ENCODE measurements around the gene TXNRD3.
"Not testable (repeated sequence)": the region's sequence is repeated elsewhere in the genome, so short reads cannot be mapped to it uniquely, and the experiment has no call there.

TXNRD3 gene

DNA sequence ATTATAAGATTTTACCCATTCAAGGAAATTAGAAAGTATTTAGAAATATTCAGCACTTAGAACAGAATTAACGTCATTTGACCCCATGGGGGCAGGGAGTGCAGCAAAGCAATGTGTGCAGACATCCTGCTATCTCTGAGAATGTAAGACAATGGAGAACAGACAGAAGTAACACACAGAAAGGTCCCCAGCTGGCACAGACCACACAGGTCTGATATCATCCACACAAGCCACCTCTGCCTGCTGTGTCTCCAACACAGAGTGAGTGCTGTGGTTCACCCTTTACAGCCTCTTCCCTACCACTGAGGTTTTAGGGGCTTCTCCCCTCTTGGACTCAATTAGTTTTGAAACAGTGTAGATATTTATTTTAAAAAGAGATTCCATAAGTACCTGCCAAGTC, 16.1 kb downstream of the TXNRD3 start:
- DNase-seq: no peak

DNA sequence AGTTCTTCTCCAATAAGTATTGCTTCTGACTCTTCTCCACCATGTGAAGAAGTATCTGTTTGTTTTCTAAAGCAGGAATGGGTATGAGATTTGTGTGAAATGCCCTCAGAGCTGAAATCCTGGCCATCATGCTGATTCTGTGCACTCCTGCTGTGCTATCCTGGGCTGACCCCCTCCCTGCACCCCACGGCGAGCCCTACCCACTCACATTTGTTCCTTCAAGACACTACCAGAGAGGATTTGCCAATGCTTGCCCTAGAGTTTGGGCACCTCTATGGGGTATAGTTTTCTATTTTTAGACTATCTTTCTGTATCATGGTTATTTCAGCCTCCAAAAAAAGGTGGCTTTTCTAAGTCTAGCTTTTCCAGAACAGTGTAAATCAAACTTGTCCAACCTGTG, 18.5 kb downstream of the TXNRD3 start:
- DNase-seq: no peak

DNA sequence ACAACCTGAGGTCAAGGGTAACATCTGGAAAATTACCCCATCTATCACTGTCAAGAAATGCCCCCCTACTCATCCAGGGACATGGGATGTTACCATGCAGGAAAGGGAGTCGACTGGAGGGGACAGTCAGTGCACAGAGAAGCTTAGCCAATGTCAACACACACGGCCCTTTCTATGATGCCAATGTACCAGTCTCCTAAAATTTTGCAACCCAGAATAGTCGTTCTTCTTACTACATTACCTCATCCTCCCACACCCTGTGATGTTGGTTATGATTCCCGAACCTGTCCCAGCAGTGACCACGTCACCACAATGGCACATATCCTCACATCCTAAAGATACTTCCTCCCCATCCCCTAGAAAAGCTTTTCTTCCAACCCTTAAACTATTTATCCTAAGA, 20.1 kb downstream of the TXNRD3 start:
- no peak for DNase-seq

DNA sequence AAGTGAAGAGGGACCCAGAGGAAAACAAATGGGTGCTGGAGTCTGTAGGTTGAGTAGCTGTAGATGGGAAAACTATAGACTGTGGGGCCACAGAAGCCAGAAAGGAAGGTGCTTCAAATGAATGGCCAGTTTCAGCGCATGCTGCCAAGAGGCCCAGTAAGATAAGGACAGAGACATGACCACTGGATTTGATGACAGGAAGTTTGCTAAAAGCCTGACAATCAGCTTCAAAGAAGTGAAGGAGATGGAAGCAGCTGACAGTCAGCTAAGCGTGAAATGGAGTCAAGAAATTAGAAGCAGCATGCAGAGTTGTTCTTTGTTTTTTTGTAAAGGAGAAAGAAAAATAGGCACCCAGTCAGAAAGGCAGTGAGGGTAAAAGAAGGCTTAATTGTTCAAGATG, 24.9 kb downstream of the TXNRD3 start:
- no peak for DNase-seq

DNA sequence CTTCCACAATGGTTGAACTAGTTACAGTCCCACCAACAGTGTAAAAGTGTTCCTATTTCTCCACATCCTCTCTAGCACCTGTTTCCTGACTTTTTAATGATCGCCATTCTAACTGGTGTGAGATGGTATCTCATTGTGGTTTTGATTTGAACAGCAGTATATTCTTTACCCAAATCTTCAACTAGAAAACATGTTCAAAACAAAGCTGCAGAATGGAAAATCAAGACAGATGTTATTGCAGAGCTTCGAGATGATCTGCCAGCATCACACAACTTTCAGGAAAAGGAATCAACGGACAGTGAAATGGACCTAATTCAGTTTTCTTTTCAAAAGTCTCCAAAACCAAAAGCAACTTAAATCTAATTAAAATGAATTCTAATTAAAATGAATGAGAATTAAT, 29.2 kb downstream of the TXNRD3 start:
- not testable (repeated sequence) for DNase-seq

DNA sequence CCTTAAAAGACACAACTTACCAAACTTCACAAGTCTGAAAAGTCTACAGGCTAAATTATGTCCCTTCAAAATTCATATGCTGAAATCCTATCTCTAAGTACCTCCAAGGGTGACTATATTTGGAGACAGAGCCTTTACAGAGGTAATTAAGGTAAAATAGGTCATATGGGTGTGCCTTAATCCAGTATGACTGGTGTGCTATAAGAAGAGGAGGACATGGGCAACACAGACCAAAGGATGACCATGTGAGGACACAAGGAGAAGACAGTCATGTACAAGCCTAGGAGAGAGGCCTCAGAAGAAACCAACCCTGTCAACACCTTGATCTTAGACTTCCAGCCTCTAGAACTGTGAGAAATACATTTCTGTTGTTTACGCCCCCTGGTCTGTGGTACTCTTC, 32.2 kb downstream of the TXNRD3 start:
- DNase-seq: no peak

DNA sequence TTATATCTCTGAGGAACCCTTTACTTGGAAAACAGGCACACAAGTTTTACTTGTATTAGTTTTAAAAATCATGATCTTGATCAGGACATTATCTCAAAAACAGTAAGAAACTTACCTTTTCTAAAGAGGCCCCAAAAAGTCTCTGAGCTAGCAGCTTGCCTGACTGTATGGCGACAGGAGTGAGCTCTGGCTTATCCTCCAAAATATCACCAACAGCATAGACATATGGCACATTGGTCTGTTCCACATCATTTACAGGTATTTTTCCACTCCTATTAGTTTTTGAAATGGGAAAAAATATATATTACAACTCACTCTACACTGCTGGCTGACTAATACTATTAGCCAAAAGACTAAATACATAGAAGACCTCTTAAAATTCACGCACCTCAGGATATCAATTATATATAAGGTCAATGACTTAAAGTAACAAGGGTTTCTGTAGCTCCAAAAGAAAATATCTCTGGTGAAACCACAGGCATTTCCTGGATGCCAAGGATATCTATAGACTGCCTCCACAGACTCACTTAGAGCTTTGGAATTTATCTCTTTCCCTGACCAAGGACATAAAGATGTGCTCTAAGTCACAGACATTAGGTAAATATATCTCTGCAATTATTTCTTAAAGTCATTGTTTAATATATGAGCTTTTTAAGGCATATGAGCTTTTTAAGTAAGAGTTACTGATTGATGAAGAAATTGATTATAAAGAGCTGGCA, 33.1 kb downstream of the TXNRD3 start:
- DNase-seq: no peak

DNA sequence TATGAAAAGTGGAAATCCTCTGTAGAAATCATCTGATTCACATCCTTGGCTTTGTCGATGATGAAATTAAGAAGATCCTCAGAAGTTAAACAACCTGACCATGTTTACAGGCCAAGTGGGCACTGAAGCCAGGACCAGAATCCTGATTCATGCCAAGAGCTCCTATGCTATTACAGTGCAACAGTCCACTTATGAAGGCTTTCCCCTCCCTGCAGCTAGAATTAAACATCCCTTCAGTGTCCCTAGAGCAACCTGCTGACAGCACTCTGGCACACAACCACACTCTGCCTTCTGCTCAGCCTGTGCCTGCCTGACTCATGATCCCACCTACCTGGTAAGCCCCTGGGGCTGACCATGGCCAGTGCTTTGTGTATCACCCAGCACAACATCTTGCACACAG, 33.8 kb downstream of the TXNRD3 start:
- no peak for DNase-seq

DNA sequence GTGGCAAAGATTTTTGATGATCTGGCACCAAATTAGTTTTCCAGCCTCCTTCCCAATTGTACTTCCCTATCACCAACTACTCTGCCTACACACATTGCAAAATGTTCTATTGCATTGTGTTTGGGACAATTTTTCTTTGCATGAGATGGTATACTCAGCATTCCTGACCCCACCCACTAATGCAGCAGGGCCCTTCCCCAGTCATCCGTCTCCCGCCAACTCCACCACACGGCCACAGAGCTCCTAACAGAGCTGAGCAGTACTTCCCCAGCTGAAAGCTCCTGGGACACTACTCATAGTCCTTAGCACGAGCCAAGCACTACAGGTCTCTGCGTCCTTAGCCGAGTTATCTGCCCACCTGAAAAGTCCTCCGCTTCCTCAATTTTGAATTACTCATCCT, 34.2 kb downstream of the TXNRD3 start:
- no peak for DNase-seq

DNA sequence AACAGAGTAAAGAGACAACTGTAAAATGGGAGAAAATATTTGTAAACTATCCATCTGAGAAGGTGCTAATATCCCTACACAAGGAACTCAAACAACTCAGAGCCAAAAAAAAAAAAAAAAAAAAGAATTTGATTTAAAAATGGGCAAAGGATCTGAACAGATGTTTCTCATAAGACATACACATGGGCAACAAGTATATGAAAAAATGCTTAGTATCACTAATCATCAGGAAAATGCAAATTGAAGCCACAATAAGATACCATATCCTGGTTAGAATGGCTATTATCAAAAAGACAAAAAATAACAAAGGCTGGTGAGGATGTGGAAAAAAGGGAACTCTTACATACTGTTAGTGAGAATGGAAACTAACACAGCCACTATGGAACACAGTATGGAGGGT, 36.2 kb downstream of the TXNRD3 start:
- DNase-seq: no peak

DNA sequence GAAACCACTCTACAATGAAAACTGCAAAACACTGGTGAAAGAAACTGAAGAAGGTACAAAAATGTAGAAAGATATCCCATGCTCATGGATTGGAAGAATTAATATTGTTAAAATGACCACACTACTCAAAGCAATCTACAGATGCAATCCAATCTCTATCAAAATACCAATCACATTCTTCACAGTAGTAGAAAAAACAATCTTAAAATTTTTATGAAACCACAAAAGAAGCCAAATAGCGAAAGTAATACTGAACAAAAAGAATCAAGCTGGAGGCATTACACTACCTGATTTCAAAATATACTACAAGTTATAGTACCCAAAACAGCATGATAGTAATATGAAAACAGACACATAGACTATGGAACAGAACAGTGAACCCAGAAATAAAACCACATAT, 36.9 kb downstream of the TXNRD3 start:
- DNase-seq: no peak

DNA sequence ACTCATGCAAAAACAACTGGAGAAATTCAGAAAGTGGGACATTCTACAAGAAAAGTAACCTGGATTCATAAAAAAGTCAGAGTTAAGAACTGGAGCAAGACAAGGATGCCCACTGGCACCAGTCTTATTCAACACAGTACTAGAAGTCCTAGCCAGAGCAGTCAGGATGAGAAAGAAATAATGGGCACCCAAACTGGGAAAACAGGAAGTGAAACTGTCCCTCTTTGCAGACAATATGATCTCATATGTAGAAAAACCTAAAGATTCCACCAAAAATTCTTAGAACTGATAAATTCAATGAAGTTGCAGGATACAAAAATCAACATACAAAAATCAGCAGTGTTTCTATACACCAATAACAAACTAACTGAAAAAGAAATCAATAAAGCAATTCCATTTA, 37.4 kb downstream of the TXNRD3 start:
- DNase-seq: no peak

DNA sequence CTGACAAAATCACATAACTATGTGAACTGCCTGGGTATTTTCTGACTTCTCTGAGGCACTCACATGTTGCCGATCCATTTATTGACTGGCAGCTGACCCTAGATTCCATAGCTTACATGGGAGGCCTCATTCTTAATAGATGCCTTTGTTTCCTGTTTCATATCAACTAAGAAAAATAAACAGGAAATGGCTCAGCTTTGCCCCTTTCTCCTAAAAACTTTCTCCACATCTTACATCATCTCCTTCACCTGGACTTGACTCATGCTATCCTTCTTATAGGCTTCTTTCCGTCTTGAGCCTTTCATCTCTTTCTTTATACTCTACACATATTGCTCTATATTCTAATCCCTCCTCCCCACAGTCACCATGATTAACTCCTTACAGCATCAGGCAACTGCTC, 38.0 kb downstream of the TXNRD3 start:
- no peak for DNase-seq

DNA sequence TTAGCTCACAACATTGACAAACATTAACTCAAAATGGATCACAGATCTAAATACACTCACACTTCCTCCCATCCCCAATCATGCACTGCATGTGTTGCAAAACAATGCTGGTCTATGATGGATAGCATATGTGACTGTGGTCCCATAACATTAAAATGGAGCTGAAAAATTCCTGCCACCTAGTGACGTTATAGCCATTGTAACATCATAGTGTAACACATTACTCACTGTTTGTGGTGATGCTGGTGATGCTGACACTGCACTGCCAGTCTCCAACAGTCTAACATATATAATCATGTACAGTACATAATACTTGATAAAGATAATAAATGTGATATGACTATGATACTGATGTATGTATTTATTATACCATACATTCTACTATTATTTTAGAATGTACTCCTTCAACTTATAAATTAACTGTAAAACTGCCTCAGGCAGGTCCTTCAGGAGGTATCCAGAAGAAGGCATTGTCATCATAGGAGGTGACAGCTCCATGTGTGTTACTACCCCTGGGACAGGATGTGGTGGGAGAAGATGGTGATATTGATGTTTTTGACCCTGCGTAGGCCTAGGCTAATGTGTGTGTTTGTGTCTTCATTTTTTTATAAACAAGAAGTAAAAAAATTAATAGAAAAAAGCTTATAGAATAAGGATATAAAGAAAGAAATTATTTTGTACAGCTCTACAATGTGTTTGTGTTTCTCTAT, 41.3 kb downstream of the TXNRD3 start:
- DNase-seq: no peak

DNA sequence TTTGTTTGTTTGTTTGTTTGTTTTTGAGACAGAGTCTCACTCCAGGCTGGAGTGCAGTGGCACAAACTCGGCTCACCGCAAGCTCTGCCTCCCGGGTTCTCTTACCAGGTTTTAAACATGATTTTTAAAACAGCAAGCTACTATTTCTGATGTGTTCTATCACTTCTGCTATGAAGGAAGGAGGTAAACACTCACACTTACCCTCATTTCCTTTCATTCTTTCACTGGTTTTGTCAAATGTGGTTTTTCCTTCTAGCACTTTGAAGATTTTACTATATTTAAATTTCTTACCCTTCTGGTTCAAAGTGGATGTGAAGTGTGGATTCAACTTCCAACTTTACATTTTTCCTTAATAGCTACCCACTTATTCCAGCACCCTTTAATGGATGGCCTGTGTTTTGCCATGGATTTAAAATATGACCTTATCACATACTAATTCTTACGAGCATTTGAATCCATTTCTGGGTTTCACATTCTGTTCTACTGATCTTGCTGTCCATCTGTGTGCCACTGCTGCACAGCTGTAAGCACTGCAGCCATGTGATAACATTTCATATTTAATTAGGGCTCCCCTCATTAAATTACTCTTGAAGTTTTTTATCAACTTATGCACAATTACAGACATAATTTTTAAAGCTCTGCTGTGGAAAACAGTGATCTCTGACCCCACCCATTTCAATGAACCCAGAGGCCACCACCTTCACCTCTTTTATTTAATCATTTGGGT, 42.3 kb downstream of the TXNRD3 start:
- DNase-seq: no peak

DNA sequence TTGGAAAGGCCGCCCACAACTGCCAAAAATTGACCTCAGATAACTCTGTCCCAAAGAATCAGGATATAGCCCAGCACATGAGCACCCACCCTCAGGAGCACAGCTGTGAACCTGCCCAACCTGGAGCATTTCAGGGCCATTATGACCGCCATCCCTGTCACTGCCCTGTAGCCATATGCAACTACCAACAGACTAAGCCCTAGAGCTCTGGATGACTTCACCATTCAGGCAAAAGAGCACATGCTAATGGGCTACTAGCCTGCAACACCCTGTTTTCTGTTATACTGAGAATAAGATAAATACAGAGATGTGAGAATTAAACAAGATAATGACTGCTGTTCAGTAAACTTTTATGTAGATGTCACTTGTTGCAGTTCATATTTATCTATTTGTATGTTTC, 45.0 kb downstream of the TXNRD3 start:
- no peak for DNase-seq

DNA sequence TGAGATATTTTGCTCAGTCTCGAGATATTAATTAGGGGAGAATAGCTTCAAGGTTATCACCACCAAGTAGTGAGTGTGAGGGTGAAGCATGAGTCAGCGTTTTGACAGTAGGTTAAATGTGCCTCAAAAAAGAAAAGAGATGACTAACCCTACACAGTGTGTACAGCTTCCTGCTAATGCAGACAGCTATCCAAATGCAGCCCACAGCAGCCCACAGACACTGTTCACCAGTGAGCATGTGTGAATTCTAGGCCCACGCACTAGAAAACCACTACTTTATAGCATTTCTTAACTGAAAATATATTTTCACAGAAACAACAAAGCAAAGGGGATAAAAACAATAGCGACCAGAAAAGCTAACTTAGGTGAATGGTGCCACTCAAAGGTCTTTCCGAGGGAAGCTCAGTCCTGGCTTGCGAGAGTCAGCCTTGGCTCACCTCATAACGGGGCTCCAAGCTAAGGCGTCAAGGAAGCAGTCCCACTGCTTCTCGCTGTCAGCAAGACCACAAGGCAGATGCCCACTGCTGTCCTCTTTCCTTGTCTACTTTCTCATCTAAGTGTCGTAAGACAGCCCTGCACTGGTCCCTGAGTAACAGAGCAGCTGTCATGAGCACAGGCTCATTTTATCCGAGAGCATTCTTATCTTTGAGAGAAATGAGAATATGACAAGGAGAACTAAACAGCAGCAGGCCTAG, 47.6 kb downstream of the TXNRD3 start:
- no peak for DNase-seq

DNA sequence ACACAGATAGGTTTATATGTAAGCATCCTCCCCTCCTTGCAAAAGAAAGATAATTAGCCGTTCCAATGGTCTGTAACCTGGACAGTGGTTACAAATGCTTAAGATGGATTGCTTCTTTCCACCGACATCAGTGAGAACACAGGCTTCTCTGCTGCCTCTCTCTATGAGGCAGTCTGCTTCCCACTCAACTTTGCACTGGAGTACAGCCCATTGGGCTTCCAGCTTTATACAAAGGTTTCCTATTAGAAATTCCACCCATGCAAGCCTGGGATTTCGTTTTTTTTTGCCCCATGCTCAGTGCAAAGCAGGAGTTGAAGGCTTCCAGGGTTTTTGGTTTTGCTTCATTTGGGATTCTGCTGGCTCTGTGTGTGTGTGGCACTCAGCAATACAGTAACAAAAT, 48.9 kb downstream of the TXNRD3 start:
- no peak for DNase-seq

DNA sequence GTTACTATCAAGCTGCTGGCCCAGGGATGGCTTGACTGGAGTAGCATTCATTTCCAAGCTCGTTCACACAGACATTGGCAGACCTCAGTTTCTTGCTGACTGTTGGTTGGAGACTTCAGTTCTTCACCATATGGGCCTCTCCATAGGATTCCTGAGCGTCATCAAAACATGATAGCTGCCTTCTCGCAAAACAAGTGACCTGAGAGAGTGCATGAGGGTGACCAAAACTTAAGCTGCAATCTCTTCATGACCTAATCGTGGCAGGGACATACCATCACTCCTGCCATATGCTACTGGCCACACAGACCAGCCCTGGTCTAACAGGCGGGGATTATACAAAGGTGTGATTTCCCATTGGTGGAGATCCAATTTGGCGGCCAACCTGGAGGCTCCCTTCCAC, 50.2 kb downstream of the TXNRD3 start:
- DNase-seq: no peak

DNA sequence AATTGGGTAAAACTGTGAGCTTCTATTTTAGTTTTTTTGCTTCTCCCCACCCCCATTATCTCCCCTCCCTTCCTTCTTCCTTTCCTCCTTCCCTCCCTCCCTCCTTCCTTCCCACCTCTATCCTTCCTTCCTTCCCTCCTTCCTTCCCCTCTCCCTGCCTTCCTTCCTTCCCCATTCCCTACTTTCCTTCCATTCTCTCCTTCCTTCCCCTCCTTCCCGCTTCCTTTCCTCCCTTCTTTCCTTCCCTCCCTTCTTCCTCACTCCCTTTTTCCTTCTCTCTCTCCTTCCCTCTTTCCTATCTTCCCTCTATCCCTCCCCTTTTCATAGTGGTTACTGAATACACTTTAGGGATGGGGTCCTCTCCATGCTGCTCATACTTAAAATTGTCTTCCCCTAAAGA, 55.8 kb downstream of the TXNRD3 start:
- no peak for DNase-seq

DNA sequence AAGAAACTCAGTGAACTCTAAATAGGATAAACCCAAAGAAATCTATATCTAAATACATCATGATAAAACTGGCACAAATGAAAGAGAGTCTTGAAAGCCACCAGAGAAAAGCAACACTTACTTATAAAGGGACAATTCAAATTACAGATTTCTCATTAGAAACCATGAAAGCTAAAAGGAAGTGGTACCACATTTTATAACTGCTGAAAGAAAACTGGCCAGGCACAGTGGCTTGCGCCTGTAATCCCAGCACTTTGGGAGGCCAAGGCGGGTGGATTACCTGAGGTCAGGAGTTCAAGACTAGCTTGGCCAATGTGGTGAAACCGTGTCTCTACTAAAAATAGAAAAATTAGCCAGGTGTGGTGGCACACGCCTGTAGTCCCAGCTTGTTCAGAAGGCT, 59.4 kb downstream of the TXNRD3 start:
- DNase-seq: not testable (repeated sequence)

DNA sequence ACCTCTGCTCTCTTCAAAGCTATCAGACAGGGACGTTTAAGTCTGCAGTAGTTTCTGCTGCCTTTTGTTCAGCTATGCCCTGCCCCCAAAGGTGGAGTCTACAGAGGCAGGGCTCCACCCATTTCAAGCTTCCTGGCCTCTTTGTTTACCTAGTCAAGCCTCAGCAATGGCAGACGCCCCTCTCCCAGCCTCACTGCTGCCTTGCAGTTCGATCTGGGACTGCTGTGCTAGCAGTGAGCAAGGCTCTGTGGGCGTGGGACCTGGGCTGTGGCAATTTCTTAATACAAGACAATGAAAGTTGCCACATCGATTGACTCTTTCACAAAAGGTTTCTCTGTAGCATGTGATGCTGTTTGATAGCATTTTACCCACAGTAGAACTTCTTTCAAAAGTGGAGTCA, 63.4 kb downstream of the TXNRD3 start:
- DNase-seq: not testable (repeated sequence)

DNA sequence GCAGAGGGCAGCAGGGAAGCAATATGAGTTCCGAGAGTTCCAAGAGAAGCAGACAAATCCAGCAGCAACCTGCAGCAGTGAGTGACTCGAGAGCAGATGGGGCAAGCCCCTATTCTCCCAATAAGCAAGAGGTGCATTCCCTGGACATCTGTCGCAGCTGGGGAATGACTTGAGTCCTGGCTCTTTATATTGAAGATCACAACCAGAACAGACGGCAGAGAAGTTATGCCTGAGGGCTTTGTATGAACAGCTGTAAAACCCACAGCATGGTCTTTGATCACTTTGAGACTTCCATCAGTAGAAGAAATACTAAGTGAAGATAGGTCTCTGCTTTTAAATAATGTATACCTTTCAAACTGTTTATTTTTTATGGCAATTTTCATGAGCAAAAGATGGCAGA, 72.6 kb downstream of the TXNRD3 start:
- DNase-seq: no peak

DNA sequence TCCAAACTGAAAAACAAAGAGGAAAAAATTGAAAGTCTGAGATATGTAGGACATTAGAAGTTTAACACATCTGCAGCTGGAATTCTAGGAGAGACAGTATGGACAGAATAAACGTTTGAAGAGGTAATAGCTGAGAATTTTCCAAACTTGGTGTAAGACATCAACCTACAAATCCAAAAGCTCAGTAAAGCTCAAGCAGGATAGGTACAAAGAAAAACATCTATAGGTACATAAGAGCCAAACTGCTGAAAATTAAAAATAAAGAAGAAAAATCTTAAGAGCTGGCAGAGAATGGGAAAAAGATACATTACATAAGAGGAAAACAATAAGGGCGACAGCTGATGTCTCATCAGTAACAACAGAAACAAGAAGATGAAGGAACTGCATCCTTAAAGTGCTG, 73.4 kb downstream of the TXNRD3 start:
- DNase-seq: no peak
